Adipose tissue (tissue), 3 donors: ENCODE results near the gene CASP1. TPM values are rescaled to one million over a fixed set of nuclear protein-coding genes. Genes with fewer than 3 reads are reported as not detected.
"Not testable (repeated sequence)": the region's sequence is repeated elsewhere in the genome, so short reads cannot be mapped to it uniquely, and the experiment has no call there.

Source experiments
- H3K27ac ChIP-seq: one replicate; pipeline ENCODE4 v1.5.1; 2013; ENCODE audit warnings: low read depth, low read length
- WGBS, 3 donors: extraction: QIAGEN DNeasy Blood & Tissue Kit; methylation state at CpG; one replicate each; pipeline ENCODE4 v1.1.7; 2013; 5-methylcytosine and 5-hydroxymethylcytosine counted together
- polyA plus RNA-seq, 3 donors: library from polyadenylated mRNA; stranded (reverse); fragments of 200-250 nt; gene quantifications; one replicate each; pipeline ENCODE4 v1.2.3, GENCODE V29; 2013
- donor health status: healthy with polysubstance abuse.
- donor health status: Bipolar disorder and iron deficiency.
- donor health status: healthy.

CASP1 gene
- 10 to 100 TPM in 2 of 3 donors, 1 to 10 TPM in 1; 4.3 to 24.5 (median 22.2) TPM for polyA plus RNA-seq

GRCh38 chr11:105034813-105035620 is at the start of gene CASP1:
Gene CASP1, minus strand, starts transcription at chr11:105035144. Its CDS starts 31 bp downstream, at chr11:105035113.
- no peak within 1 kb of the TSS for H3K27ac ChIP-seq
- WGBS, 3 donors, result 7 to 61% (median 8%) methylated on average over 3 of the region's 3 CpGs

- H3K27ac ChIP-seq, result no peak overlapping the region
- 85 to 96% (median 92%) methylated on average over 5 of the region's 5 CpGs for WGBS, 3 donors
These were observed 46.6 kb upstream of the CASP1 start for GRCh38 chr11:105081412-105082150.

- 29 to 71% (median 31%) methylated on average over 5 to 6 of the region's 6 CpGs for WGBS, 3 donors
- not testable (repeated sequence) for H3K27ac ChIP-seq
These were observed 45.4 kb upstream of the CASP1 start for GRCh38 chr11:105080171-105080906.

GRCh38 chr11:105078283-105078682 is 43.3 kb upstream of the CASP1 start:
- 92 to 99% (median 94%) methylated on average over 3 of the region's 3 CpGs for WGBS, 3 donors
- H3K27ac ChIP-seq, result no peak overlapping the region

GRCh38 chr11:105077141-105077790 is 42.3 kb upstream of the CASP1 start:
- not testable (repeated sequence) for H3K27ac ChIP-seq
- WGBS, 3 donors, result 67 to 86% (median 79%) methylated on average over 4 of the region's 4 CpGs

- WGBS, 3 donors, result 85 to 86% (median 86%) methylated on average over 2 of the region's 2 CpGs
- H3K27ac ChIP-seq, result no peak overlapping the region
These were observed 39.2 kb upstream of the CASP1 start for GRCh38 chr11:105074166-105074530.

GRCh38 chr11:105073456-105074165 is 38.7 kb upstream of the CASP1 start:
- no peak overlapping the region for H3K27ac ChIP-seq
- 62 to 98% (median 96%) methylated on average over 1 of the region's 1 CpG for whole genome bisulfite sequencing, 3 donors

GRCh38 chr11:105072080-105072479 is 37.1 kb upstream of the CASP1 start:
- 48 to 77% (median 76%) methylated on average over 1 to 2 of the region's 2 CpGs for WGBS, 3 donors
- not testable (repeated sequence) for H3K27ac ChIP-seq

GRCh38 chr11:105071089-105071732 is 36.3 kb upstream of the CASP1 start:
- 72 to 86% (median 78%) methylated on average over 4 of the region's 4 CpGs for WGBS, 3 donors
- no peak overlapping the region for H3K27ac ChIP-seq

- 86 to 93% (median 86%) methylated on average over 4 of the region's 4 CpGs for WGBS, 3 donors
- no peak overlapping the region for H3K27ac ChIP-seq
These were observed 35.4 kb upstream of the CASP1 start for GRCh38 chr11:105070306-105070705.

GRCh38 chr11:105069749-105070148 is 34.8 kb upstream of the CASP1 start:
- not testable (repeated sequence) for H3K27ac ChIP-seq
- WGBS, 3 donors, result 0 to 98% (median 56%) methylated on average over 1 to 2 of the region's 2 CpGs

GRCh38 chr11:105063245-105063941 is 28.4 kb upstream of the CASP1 start:
- H3K27ac ChIP-seq, result not testable (repeated sequence)
- WGBS, 3 donors, result 50 to 62% (median 58%) methylated on average over 9 of the region's 9 CpGs

GRCh38 chr11:105057432-105057831 is 22.5 kb upstream of the CASP1 start:
- H3K27ac ChIP-seq, result no peak overlapping the region
- WGBS, 3 donors, result 25 to 53% (median 49%) methylated on average over 4 of the region's 4 CpGs

GRCh38 chr11:105056446-105056845 is 21.5 kb upstream of the CASP1 start:
- WGBS, 3 donors, result 91 to 97% (median 97%) methylated on average over 1 of the region's 1 CpG
- H3K27ac ChIP-seq, result no peak overlapping the region

- 45 to 80% (median 73%) methylated on average over 2 of the region's 2 CpGs for WGBS, 3 donors
These were observed 20.0 kb upstream of the CASP1 start for GRCh38 chr11:105054723-105055493.

GRCh38 chr11:105052487-105052886 is 17.5 kb upstream of the CASP1 start:
- WGBS, 3 donors, result 82 to 89% (median 89%) methylated on average over 3 of the region's 3 CpGs
- no peak overlapping the region for H3K27ac ChIP-seq

More at GRCh38 chr11:105054723-105055493, 20.0 kb upstream of the CASP1 start:
- H3K27ac ChIP-seq, result no peak overlapping the region
